Breast epithelium (tissue), 4 donors: ENCODE results near the gene RRM1. TPM values are rescaled to one million over a fixed set of nuclear protein-coding genes. Genes with fewer than 3 reads are reported as not detected.

Source experiments
- DNase-seq, 2 donors: peaks; one replicate each; pipeline ENCODE4 v3.0.0-alpha.2; 2019; ENCODE audit warnings: low spot score in 2 of 2
- H3K27ac ChIP-seq, 2 donors: fragments of 200-600 bp; sonication (generic) in 1 of 2; one replicate each; pipeline ENCODE4 v1.5.1; 2016 to 2019; ENCODE audit warnings: mild to moderate bottlenecking in 1 of 2
- H3K27me3 ChIP-seq, 2 donors: fragments of 200-600 bp; sonication (generic) in 1 of 2; one replicate each; pipeline versions ENCODE4 v1.5.1 to v1.6.0; 2017 to 2019; ENCODE audit warnings: control low read depth in 1 of 2, mild to moderate bottlenecking in 1 of 2
- H3K36me3 ChIP-seq: fragments of 200-600 bp; one replicate; pipeline ENCODE4 v1.5.1; 2019
- H3K4me1 ChIP-seq, 2 donors: fragments of 200-600 bp; sonication (generic); one replicate each; pipeline ENCODE4 v1.5.1; 2016 to 2019; ENCODE audit warnings: control low read depth in 1 of 2
- H3K4me3 ChIP-seq, 3 donors: fragments of 200-600 bp; sonication (generic); 1 replicate in 2 of 3; 2 replicates in 1 of 3; pipeline ENCODE4 v1.5.1; 2016 to 2019; ENCODE audit warnings: mild to moderate bottlenecking in 3 of 3, moderate library complexity in 2 of 3
- H3K9me3 ChIP-seq, 2 donors: fragments of 200-600 bp; sonication (generic) in 1 of 2; one replicate each; pipeline ENCODE4 v1.5.1; 2016 to 2019; ENCODE audit warnings: control low read depth in 1 of 2
- CTCF ChIP-seq, 3 donors: fragments of 450-650 bp; IDR thresholded peaks; one replicate each; pipeline ENCODE4 v1.5.1; 2016 to 2017; ENCODE audit warnings: antibody characterized with exemption in 3 of 3, mild to moderate bottlenecking in 3 of 3, moderate library complexity in 3 of 3
- POLR2A ChIP-seq: fragments of 450-650 bp; IDR thresholded peaks from one replicate; pipeline ENCODE4 v1.6.1; 2016; ENCODE audit warnings: antibody characterized with exemption, mild to moderate bottlenecking, moderate library complexity
- POLR2AphosphoS5 ChIP-seq, 3 donors: sonication (generic); formaldehyde crosslinking; IDR thresholded peaks; one replicate each; pipeline ENCODE4 v1.6.1; 2017; ENCODE audit warnings: antibody characterized with exemption in 3 of 3
- intact Hi-C: fragments of 100-400 bp; cut with DNase I; formaldehyde crosslinking; loops from one replicate; pipeline ENCODE4 v1.15.1; 2023; ENCODE audit warnings: low total_unique reads
- total RNA-seq, 3 donors: library from RNA; depleted of rRNA; stranded (reverse); fragments of >200 nt; gene quantifications; one replicate each; pipeline ENCODE4 v1.1.0, GENCODE V29; 2016

The RRM1 gene
- total RNA-seq, 3 donors from 2014 or later = 35.7 to 52.0 (median 52.0) TPM

- intact Hi-C loops = no loop called here
- no peaks in the 10 kb centered on the region for H3K4me1 ChIP-seq
- no peak for DNase-seq
- no peak overlapping the region for H3K4me3 ChIP-seq
- H3K27ac ChIP-seq = no peak overlapping the region
- no peak for TF ChIP-seq POLR2AphosphoS5 (IDR thresholded peaks at IDR 0.05)
- no peak for TF ChIP-seq POLR2A
- no peak for TF ChIP-seq CTCF (IDR thresholded peaks at IDR 0.05)
- no peaks in the 10 kb centered on the region for H3K36me3 ChIP-seq
- no peaks in the 10 kb centered on the region for H3K9me3 ChIP-seq
- H3K27me3 ChIP-seq = no peaks in the 10 kb centered on the region
These were observed 31.3 kb upstream of the RRM1 start for GRCh38 chr11:4063348-4063747.

- no peaks in the 10 kb centered on the region for H3K36me3 ChIP-seq
- H3K4me3 ChIP-seq = no peak overlapping the region
- no peaks in the 10 kb centered on the region for H3K9me3 ChIP-seq
- TF ChIP-seq POLR2A = no peak
- no peak for TF ChIP-seq POLR2AphosphoS5 (IDR thresholded peaks at IDR 0.05)
- TF ChIP-seq CTCF (IDR thresholded peaks at IDR 0.05) = no peak
- no peaks in the 10 kb centered on the region for H3K4me1 ChIP-seq
- DNase-seq = no peak
- intact Hi-C loops = no loop called here
- peak overlapping the region in 1 of 2 donors; percentile 8 for H3K27ac ChIP-seq
- H3K27me3 ChIP-seq = no peaks in the 10 kb centered on the region
These were observed 30.2 kb upstream of the RRM1 start for GRCh38 chr11:4064278-4064955.

GRCh38 chr11:4065086-4065485 lies 29.5 kb upstream of the RRM1 start:
- DNase-seq = no peak
- H3K27ac ChIP-seq = no peak overlapping the region

DNA sequence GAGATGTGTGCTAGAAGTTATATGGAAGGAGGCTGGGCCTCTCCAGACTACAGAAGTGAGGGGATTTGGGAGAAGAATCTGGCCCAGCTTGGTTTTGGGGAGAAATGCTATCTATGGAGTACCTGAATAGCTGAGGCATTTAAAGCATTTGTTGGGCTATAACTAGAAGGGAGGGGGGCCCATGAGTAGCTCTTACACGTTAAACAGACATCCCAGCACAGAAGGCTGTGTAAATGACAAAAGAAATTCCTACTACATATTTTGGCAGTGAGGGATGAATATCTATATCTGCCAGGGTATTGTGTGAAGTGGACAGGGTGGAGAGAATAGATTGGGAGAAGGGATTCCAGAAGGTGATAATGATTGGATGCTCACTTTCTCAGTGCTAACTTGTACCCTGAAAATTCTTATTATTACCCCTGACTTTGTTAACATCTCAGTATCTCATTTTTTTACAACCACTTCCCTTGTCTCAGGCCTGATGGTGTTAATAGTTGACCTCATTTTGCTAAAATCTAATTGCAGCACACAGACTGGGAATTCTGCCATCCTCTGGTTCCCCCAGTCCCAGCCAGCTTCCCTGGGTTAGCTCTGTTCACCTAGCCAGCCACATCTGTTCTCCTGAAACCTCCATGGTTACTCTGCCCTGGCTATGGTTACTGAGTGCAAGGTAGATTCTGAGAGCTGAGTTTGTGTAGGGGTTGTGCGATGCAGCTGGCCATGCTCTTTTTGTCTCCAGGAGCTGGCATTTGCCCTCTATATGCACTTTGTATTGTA lies 28.8 kb upstream of the RRM1 start:
- no peaks in the 10 kb centered on the region for H3K9me3 ChIP-seq
- no peaks in the 10 kb centered on the region for H3K27me3 ChIP-seq
- DNase-seq = no peak
- intact Hi-C loops = loop anchor here (5.0 kb wide), 1 partner anchor 208 kb away; the partner anchor contains the start of gene STIM1
- no peaks in the 10 kb centered on the region for H3K36me3 ChIP-seq
- H3K4me1 ChIP-seq = no peaks in the 10 kb centered on the region
- H3K27ac ChIP-seq = peak overlapping the region in 1 of 2 donors; percentile 23
- no peak overlapping the region for H3K4me3 ChIP-seq
- no peak for TF ChIP-seq CTCF (IDR thresholded peaks at IDR 0.05)
- no peak for TF ChIP-seq POLR2AphosphoS5 (IDR thresholded peaks at IDR 0.05)
- TF ChIP-seq POLR2A = no peak

More at GRCh38 chr11:4065086-4065485, 29.5 kb upstream of the RRM1 start:
- Histone ChIP-seq H3K27me3 (no peaks in the 10 kb centered on the region), H3K36me3 (no peaks in the 10 kb centered on the region), H3K4me1 (no peaks in the 10 kb centered on the region), H3K9me3 (no peaks in the 10 kb centered on the region), H3K4me3 (no peak overlapping the region)
- TF ChIP-seq POLR2A (no peak), CTCF (IDR thresholded peaks at IDR 0.05) (no peak), POLR2AphosphoS5 (IDR thresholded peaks at IDR 0.05) (no peak)
- intact Hi-C loops = loop anchor here (5.0 kb wide), 1 partner anchor 208 kb away; the partner anchor contains the start of gene STIM1

GRCh38 chr11:4066910-4067309 lies 27.7 kb upstream of the RRM1 start:
- H3K27me3 ChIP-seq = no peaks in the 10 kb centered on the region
- H3K27ac ChIP-seq = no peak overlapping the region
- intact Hi-C loops = loop anchor here (5.0 kb wide), 1 partner anchor 210 kb away; the partner anchor contains the start of gene STIM1
- no peak for TF ChIP-seq CTCF (IDR thresholded peaks at IDR 0.05)
- TF ChIP-seq POLR2AphosphoS5 (IDR thresholded peaks at IDR 0.05) = no peak
- no peak for TF ChIP-seq POLR2A
- H3K9me3 ChIP-seq = no peaks in the 10 kb centered on the region
- H3K4me1 ChIP-seq = no peaks in the 10 kb centered on the region
- no peak overlapping the region for H3K4me3 ChIP-seq
- H3K36me3 ChIP-seq = no peaks in the 10 kb centered on the region
- DNase-seq = no peak
